ENCODE data around the gene ADGRF5.

DNA sequence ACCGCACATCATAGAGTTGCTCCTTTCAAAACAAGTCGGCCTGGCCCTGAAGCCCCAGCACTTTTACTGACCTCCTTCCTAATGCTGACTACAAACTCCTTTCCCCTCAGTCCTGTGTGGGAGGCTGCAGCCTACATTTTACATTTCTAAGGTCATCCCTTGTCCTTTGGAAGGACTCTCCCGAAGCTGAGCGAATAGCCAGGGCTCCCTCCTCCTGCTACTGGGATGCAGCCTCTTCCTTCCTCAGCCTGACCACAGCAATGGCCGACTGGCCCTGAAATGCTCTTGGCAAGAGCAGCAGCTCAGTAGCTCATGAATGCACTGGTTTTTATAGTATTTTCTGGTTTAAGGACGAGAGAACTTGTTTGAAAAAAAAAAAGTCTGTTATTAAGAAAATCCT, 679 bp downstream of the ADGRF5 start:
- TF ChIP-seq, protein P1, sequence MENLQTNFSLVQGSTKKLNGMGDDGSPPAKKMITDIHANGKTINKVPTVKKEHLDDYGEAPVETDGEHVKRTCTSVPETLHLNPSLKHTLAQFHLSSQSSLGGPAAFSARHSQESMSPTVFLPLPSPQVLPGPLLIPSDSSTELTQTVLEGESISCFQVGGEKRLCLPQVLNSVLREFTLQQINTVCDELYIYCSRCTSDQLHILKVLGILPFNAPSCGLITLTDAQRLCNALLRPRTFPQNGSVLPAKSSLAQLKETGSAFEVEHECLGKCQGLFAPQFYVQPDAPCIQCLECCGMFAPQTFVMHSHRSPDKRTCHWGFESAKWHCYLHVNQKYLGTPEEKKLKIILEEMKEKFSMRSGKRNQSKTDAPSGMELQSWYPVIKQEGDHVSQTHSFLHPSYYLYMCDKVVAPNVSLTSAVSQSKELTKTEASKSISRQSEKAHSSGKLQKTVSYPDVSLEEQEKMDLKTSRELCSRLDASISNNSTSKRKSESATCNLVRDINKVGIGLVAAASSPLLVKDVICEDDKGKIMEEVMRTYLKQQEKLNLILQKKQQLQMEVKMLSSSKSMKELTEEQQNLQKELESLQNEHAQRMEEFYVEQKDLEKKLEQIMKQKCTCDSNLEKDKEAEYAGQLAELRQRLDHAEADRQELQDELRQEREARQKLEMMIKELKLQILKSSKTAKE (IDR thresholded peaks at IDR 0.05; ENCODE audit: low read depth, poor library complexity, severe bottlenecking) = no peak
- TF ChIP-seq, protein P2, sequence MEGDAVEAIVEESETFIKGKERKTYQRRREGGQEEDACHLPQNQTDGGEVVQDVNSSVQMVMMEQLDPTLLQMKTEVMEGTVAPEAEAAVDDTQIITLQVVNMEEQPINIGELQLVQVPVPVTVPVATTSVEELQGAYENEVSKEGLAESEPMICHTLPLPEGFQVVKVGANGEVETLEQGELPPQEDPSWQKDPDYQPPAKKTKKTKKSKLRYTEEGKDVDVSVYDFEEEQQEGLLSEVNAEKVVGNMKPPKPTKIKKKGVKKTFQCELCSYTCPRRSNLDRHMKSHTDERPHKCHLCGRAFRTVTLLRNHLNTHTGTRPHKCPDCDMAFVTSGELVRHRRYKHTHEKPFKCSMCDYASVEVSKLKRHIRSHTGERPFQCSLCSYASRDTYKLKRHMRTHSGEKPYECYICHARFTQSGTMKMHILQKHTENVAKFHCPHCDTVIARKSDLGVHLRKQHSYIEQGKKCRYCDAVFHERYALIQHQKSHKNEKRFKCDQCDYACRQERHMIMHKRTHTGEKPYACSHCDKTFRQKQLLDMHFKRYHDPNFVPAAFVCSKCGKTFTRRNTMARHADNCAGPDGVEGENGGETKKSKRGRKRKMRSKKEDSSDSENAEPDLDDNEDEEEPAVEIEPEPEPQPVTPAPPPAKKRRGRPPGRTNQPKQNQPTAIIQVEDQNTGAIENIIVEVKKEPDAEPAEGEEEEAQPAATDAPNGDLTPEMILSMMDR (IDR thresholded peaks at IDR 0.05 in 2 of 3, conservative IDR thresholded peaks at IDR 0.05 in 1 of 3; ENCODE audit: control insufficient read depth in 2 of 3, extremely low read depth in 1 of 3, insufficient read depth in 1 of 3, low read depth in 3 of 3, low read length in 3 of 3) = no peak
- TF ChIP-seq POLR2AphosphoS5 (IDR thresholded peaks at IDR 0.05; ENCODE audit: low read length) (no peak), POLR2A (IDR thresholded peaks at IDR 0.05; ENCODE audit: low read depth, low read length) (no peak)

Data from GM12878 (cell line).